Type B pancreatic cell (in vitro differentiated cells): Measurements from ENCODE around the gene CUL2. TPM values are rescaled to one million over a fixed set of nuclear protein-coding genes. Genes with fewer than 3 reads are reported as not detected.

ENCODE experiments used
- DNase-seq: peaks from one replicate; pipeline ENCODE4 v3.0.0; 2021; ENCODE audit warnings: mixed read lengths; ENCODE audit not compliant: unreplicated experiment; ENCODE audit errors: extremely low spot score
- H3K27ac Mint-ChIP-seq: 2 replicates; pipeline ENCODE4 v1.8.0; 2021; ENCODE audit warnings: mild to moderate bottlenecking, mixed read lengths
- H3K27me3 Mint-ChIP-seq: 2 replicates; pipeline ENCODE4 v1.8.0; 2021; ENCODE audit warnings: mixed read lengths
- H3K36me3 Mint-ChIP-seq: 2 replicates; pipeline ENCODE4 v1.8.0; 2021; ENCODE audit warnings: mixed read lengths
- H3K4me1 Mint-ChIP-seq: one replicate; pipeline ENCODE4 v1.8.0; 2021; ENCODE audit warnings: mixed read lengths; ENCODE audit not compliant: unreplicated experiment
- H3K4me3 Mint-ChIP-seq: 2 replicates; pipeline ENCODE4 v1.8.0; 2021; ENCODE audit warnings: mild to moderate bottlenecking, mixed read lengths
- H3K9me3 Mint-ChIP-seq: 2 replicates; pipeline ENCODE4 v1.8.0; 2021; ENCODE audit warnings: mixed read lengths
- total RNA-seq: library from RNA; stranded (reverse); gene quantifications from 2 replicates; pipeline ENCODE4 v1.2.1, GENCODE V29; 2021; ENCODE audit warnings: low replicate concordance
- TF ChIP-seq, protein P1 (sequence below): fragments of 200-600 bp; sonication (generic); conservative IDR thresholded peaks from 2 replicates; pipeline ENCODE4 v1.5.0; 2021; ENCODE audit warnings: antibody characterized with exemption, mild to moderate bottlenecking

CUL2 gene
- total RNA-seq, 1 donor from 2014 or later = 36.4 TPM

GRCh38 chr10:35124540-35124939 lies 34.4 kb upstream of the CUL2 start:
- Mint-ChIP-seq H3K27ac (peak overlapping the region; percentile 2), H3K4me3 (no peak overlapping the region), H3K9me3 (no peaks in the 10 kb centered on the region), H3K27me3 (no peaks in the 10 kb centered on the region), H3K36me3 (peaks cover 3% of the 10 kb centered on the region), H3K4me1 (peaks cover 9% of the 10 kb centered on the region)
- DNase-seq = no peak
- TF ChIP-seq, protein P1, sequence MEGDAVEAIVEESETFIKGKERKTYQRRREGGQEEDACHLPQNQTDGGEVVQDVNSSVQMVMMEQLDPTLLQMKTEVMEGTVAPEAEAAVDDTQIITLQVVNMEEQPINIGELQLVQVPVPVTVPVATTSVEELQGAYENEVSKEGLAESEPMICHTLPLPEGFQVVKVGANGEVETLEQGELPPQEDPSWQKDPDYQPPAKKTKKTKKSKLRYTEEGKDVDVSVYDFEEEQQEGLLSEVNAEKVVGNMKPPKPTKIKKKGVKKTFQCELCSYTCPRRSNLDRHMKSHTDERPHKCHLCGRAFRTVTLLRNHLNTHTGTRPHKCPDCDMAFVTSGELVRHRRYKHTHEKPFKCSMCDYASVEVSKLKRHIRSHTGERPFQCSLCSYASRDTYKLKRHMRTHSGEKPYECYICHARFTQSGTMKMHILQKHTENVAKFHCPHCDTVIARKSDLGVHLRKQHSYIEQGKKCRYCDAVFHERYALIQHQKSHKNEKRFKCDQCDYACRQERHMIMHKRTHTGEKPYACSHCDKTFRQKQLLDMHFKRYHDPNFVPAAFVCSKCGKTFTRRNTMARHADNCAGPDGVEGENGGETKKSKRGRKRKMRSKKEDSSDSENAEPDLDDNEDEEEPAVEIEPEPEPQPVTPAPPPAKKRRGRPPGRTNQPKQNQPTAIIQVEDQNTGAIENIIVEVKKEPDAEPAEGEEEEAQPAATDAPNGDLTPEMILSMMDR = no peak

DNA sequence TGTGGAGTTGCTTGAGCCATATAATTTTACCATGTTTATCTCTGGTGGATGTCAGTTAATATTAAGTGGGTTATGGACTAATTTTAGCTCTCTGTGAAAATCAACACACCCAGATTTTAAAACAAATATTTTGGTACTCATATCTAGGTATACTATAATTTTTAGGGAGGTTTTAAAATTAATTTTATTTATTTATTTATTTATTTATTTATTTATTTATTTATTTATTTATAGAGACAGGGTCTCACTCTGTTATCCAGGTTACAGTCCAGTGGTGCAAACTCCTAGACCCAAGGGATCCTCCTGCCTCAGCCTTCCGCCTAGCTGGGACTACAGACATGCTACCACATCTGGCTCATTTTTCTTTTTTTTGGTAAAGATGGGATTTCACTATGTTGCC lies 29.2 kb upstream of the CUL2 start:
- Mint-ChIP-seq H3K36me3 (no peaks in the 10 kb centered on the region), H3K4me3 (no peak overlapping the region), H3K4me1 (no peaks in the 10 kb centered on the region), H3K9me3 (no peaks in the 10 kb centered on the region), H3K27me3 (peaks cover 7% of the 10 kb centered on the region), H3K27ac (no peak overlapping the region)
- DNase-seq = no peak
- TF ChIP-seq, protein P1 = no peak

- no peaks in the 10 kb centered on the region for H3K4me1 Mint-ChIP-seq
- DNase-seq = no peak
- H3K9me3 Mint-ChIP-seq = no peaks in the 10 kb centered on the region
- H3K27me3 Mint-ChIP-seq = peaks cover 3% of the 10 kb centered on the region
- TF ChIP-seq, protein P1 = no peak
- no peaks in the 10 kb centered on the region for H3K36me3 Mint-ChIP-seq
- H3K27ac Mint-ChIP-seq = no peak overlapping the region
- H3K4me3 Mint-ChIP-seq = no peak overlapping the region
These were observed 22.4 kb upstream of the CUL2 start for GRCh38 chr10:35112571-35112970.

DNA sequence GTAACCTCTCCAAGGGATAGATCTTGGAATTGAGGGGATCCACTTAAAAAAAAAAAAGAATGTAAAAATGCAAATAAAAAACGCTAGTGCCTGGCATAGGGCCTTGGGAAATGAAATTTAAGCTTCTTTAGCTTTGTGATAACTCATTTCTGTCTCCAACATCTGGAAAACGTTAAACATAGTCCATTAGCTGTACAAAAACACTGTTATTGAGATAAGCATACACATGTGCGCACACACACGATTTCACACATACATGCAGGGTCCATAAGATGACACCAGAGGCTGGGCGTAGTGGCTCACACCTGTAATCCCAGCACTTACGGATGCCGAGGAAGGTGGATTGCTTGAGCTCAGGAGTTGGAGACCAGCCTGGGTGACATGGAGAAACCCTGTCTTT lies 13.7 kb upstream of the CUL2 start:
- H3K27me3 Mint-ChIP-seq = peaks cover 4% of the 10 kb centered on the region
- H3K9me3 Mint-ChIP-seq = no peaks in the 10 kb centered on the region
- peaks cover 4% of the 10 kb centered on the region for H3K4me1 Mint-ChIP-seq
- no peak overlapping the region for H3K27ac Mint-ChIP-seq
- DNase-seq = no peak
- TF ChIP-seq, protein P1 = no peak
- H3K36me3 Mint-ChIP-seq = no peaks in the 10 kb centered on the region
- H3K4me3 Mint-ChIP-seq = no peak overlapping the region

- DNase-seq = no peak
- Mint-ChIP-seq H3K9me3 (no peaks in the 10 kb centered on the region), H3K4me3 (no peak overlapping the region), H3K27me3 (peaks cover 13% of the 10 kb centered on the region), H3K27ac (no peak overlapping the region), H3K36me3 (no peaks in the 10 kb centered on the region), H3K4me1 (no peaks in the 10 kb centered on the region)
- TF ChIP-seq, protein P1 = no peak
These were observed 7.4 kb upstream of the CUL2 start for GRCh38 chr10:35097510-35097909.

- DNase-seq = no peak
- H3K27ac Mint-ChIP-seq = no peak overlapping the region
- H3K27me3 Mint-ChIP-seq = peaks cover 13% of the 10 kb centered on the region
- TF ChIP-seq, protein P1 = no peak
- no peaks in the 10 kb centered on the region for H3K36me3 Mint-ChIP-seq
- no peaks in the 10 kb centered on the region for H3K4me1 Mint-ChIP-seq
- H3K9me3 Mint-ChIP-seq = no peaks in the 10 kb centered on the region
- H3K4me3 Mint-ChIP-seq = no peak overlapping the region
These were observed 6.2 kb upstream of the CUL2 start for GRCh38 chr10:35096312-35096711.
